Measurements from ENCODE around the gene DNAJB2. TPM values are rescaled to one million over a fixed set of nuclear protein-coding genes. Genes with fewer than 3 reads are reported as not detected.

DNAJB2 gene
- total RNA-seq, 2 experiments from 2014 or later: 48.2 to 49.0 TPM

- CTCF ChIA-PET: interaction anchor here (2.5 to 4.5 kb wide), 2 partner anchors 10 to 27 kb away, joined by 8 to 16 read pairs; partner anchors contain the start of gene DNAJB2
- H3K27ac Mint-ChIP-seq: no peak overlapping the region
- ATAC-seq (no peak), DNase-seq (no peak)
- H3K4me1 Mint-ChIP-seq: no peaks in the 10 kb centered on the region
- peaks cover 2% of the 10 kb centered on the region for H3K27me3 Mint-ChIP-seq
- H3K4me3 Mint-ChIP-seq: no peak overlapping the region
- no peaks in the 10 kb centered on the region for H3K9me3 Mint-ChIP-seq (ENCODE audit: low read depth)
- no peaks in the 10 kb centered on the region for H3K36me3 Mint-ChIP-seq
Measured at GRCh38 chr2:219268294-219268693, 10.9 kb upstream of the DNAJB2 start.

- Mint-ChIP-seq H3K27ac (no peak overlapping the region), H3K9me3 (ENCODE audit: low read depth) (no peaks in the 10 kb centered on the region), H3K4me3 (no peak overlapping the region), H3K36me3 (no peaks in the 10 kb centered on the region), H3K4me1 (no peaks in the 10 kb centered on the region), H3K27me3 (peaks cover 2% of the 10 kb centered on the region)
- ATAC-seq (no peak), DNase-seq (no peak)
- CTCF ChIA-PET: interaction anchor here (1.3 to 4.5 kb wide), 3 partner anchors 9 to 26 kb away, joined by 4 to 16 read pairs (median 8); partner anchors contain the start of gene DNAJB2
Measured at GRCh38 chr2:219269362-219270054, 9.7 kb upstream of the DNAJB2 start.

- no peak for ATAC-seq
- Mint-ChIP-seq H3K4me3 (no peak overlapping the region), H3K36me3 (no peaks in the 10 kb centered on the region), H3K9me3 (ENCODE audit: low read depth) (no peaks in the 10 kb centered on the region), H3K4me1 (no peaks in the 10 kb centered on the region), H3K27me3 (peaks cover 2% of the 10 kb centered on the region), H3K27ac (no peak overlapping the region)
- CTCF ChIA-PET: interaction anchor here (0.8 to 4.5 kb wide), 5 partner anchors 8 to 76 kb away, joined by 3 to 16 read pairs (median 4); partner anchors contain the start of gene DNAJB2
- DNase-seq: no peak
Measured at GRCh38 chr2:219270055-219270372, 9.2 kb upstream of the DNAJB2 start.

GRCh38 chr2:219271021-219271420 lies 8.1 kb upstream of the DNAJB2 start:
- ATAC-seq (no peak), DNase-seq (no peak)
- CTCF ChIA-PET: interaction anchor here (0.9 to 4.5 kb wide), 3 partner anchors 7 to 111 kb away, joined by 3 to 16 read pairs (median 3); partner anchors contain the start of genes DNAJB2 and NHEJ1
- H3K27ac Mint-ChIP-seq: no peak overlapping the region
- H3K4me1 Mint-ChIP-seq: no peaks in the 10 kb centered on the region
- H3K4me3 Mint-ChIP-seq: no peak overlapping the region
- no peaks in the 10 kb centered on the region for H3K9me3 Mint-ChIP-seq (ENCODE audit: low read depth)
- no peaks in the 10 kb centered on the region for H3K36me3 Mint-ChIP-seq
- H3K27me3 Mint-ChIP-seq: peaks cover 2% of the 10 kb centered on the region

GRCh38 chr2:219272356-219272755 lies 6.8 kb upstream of the DNAJB2 start:
- H3K27ac Mint-ChIP-seq: no peak overlapping the region
- ATAC-seq (no peak), DNase-seq (no peak)
- H3K4me1 Mint-ChIP-seq: peaks cover 3% of the 10 kb centered on the region
- CTCF ChIA-PET: interaction anchor here (1.3 to 14.8 kb wide), 2 partner anchors 10 to 20 kb away, joined by 3 to 260 read pairs; no protein-coding TSS in a partner anchor
- peaks cover 2% of the 10 kb centered on the region for H3K27me3 Mint-ChIP-seq
- no peaks in the 10 kb centered on the region for H3K36me3 Mint-ChIP-seq
- no peaks in the 10 kb centered on the region for H3K9me3 Mint-ChIP-seq (ENCODE audit: low read depth)
- H3K4me3 Mint-ChIP-seq: no peak overlapping the region

GRCh38 chr2:219272995-219273394 lies 6.2 kb upstream of the DNAJB2 start:
- Mint-ChIP-seq H3K4me3 (no peak overlapping the region), H3K36me3 (no peaks in the 10 kb centered on the region), H3K9me3 (ENCODE audit: low read depth) (no peaks in the 10 kb centered on the region), H3K27ac (no peak overlapping the region), H3K4me1 (peaks cover 10% of the 10 kb centered on the region), H3K27me3 (peaks cover 2% of the 10 kb centered on the region)
- ATAC-seq: no peak
- DNase-seq: no peak
- CTCF ChIA-PET: interaction anchor here (1.0 to 14.8 kb wide), 3 partner anchors 11 to 26 kb away, joined by 3 to 260 read pairs (median 3); no protein-coding TSS in a partner anchor

GRCh38 chr2:219273937-219274336 lies 5.2 kb upstream of the DNAJB2 start:
- Mint-ChIP-seq H3K36me3 (no peaks in the 10 kb centered on the region), H3K27ac (no peak overlapping the region), H3K27me3 (peaks cover 2% of the 10 kb centered on the region), H3K4me3 (no peak overlapping the region), H3K4me1 (peaks cover 19% of the 10 kb centered on the region), H3K9me3 (ENCODE audit: low read depth) (no peaks in the 10 kb centered on the region)
- ATAC-seq (no peak), DNase-seq (no peak)
- CTCF ChIA-PET: interaction anchor here (1.0 to 14.8 kb wide), 4 partner anchors 18 to 154 kb away, joined by 3 to 260 read pairs (median 4); partner anchors contain the start of gene NHEJ1

- CTCF ChIA-PET: interaction anchor here (1.1 to 14.8 kb wide), 4 partner anchors 18 to 155 kb away, joined by 3 to 260 read pairs (median 4); partner anchors contain the start of gene NHEJ1
- Mint-ChIP-seq H3K36me3 (no peaks in the 10 kb centered on the region), H3K9me3 (ENCODE audit: low read depth) (no peaks in the 10 kb centered on the region), H3K27ac (no peak overlapping the region), H3K27me3 (peaks cover 2% of the 10 kb centered on the region), H3K4me3 (no peak overlapping the region), H3K4me1 (peaks cover 20% of the 10 kb centered on the region)
- ATAC-seq: no peak
- DNase-seq: no peak
Measured at GRCh38 chr2:219274361-219274921, 4.7 kb upstream of the DNAJB2 start.

- ATAC-seq (peak; percentile 9), DNase-seq (peak; percentile 81)
- Mint-ChIP-seq H3K27me3 (no peaks in the 10 kb centered on the region), H3K4me3 (peak overlapping the region; percentile 94), H3K27ac (peak overlapping the region; percentile 95), H3K4me1 (peaks cover 32% of the 10 kb centered on the region), H3K9me3 (ENCODE audit: low read depth) (no peaks in the 10 kb centered on the region), H3K36me3 (peaks cover 10% of the 10 kb centered on the region)
- CTCF ChIA-PET: interaction anchor here (0.6 to 14.8 kb wide), 28 partner anchors 8 to 380 kb away, joined by 3 to 260 read pairs (median 6); partner anchors contain the start of genes ABCB6, ANKZF1, ATG9A and DNPEP
Measured at GRCh38 chr2:219277703-219278654, 1.2 kb upstream of the DNAJB2 start.

- H3K4me1 Mint-ChIP-seq: peaks cover 32% of the 10 kb centered on the region
Measured at GRCh38 chr2:219278655-219279150, 463 bp upstream of the DNAJB2 start.

GRCh38 chr2:219279916-219280516 lies 850 bp downstream of the DNAJB2 start:
- CTCF ChIA-PET: interaction anchor here (1.0 to 14.8 kb wide), 12 partner anchors 11 to 300 kb away, joined by 3 to 260 read pairs (median 10); partner anchors contain the start of genes NHEJ1, TUBA4A, TUBA4B and ZFAND2B
- DNase-seq (no peak), ATAC-seq (no peak)
- peak overlapping the region; percentile 96 for H3K27ac Mint-ChIP-seq
- peak overlapping the region; percentile 94 for H3K4me3 Mint-ChIP-seq
- H3K36me3 Mint-ChIP-seq: peaks cover 12% of the 10 kb centered on the region
- peaks cover 32% of the 10 kb centered on the region for H3K4me1 Mint-ChIP-seq
- H3K27me3 Mint-ChIP-seq: no peaks in the 10 kb centered on the region
- no peaks in the 10 kb centered on the region for H3K9me3 Mint-ChIP-seq (ENCODE audit: low read depth)

More at GRCh38 chr2:219278655-219279150, 463 bp upstream of the DNAJB2 start:
- Mint-ChIP-seq H3K27me3 (no peaks in the 10 kb centered on the region), H3K4me3 (peak overlapping the region; percentile 94), H3K27ac (peak overlapping the region; percentile 95), H3K9me3 (ENCODE audit: low read depth) (no peaks in the 10 kb centered on the region), H3K36me3 (peaks cover 12% of the 10 kb centered on the region)
- DNase-seq: no peak
- CTCF ChIA-PET: interaction anchor here (0.6 to 14.8 kb wide), 31 partner anchors 10 to 381 kb away, joined by 3 to 260 read pairs (median 4); partner anchors contain the start of genes GLB1L, NHEJ1, STK16 and TUBA4A
- no peak for ATAC-seq

GRCh38 chr2:219280651-219281050 lies 1.5 kb downstream of the DNAJB2 start:
- CTCF ChIA-PET: interaction anchor here (0.8 to 14.8 kb wide), 6 partner anchors 12 to 109 kb away, joined by 3 to 260 read pairs (median 10); partner anchors contain the start of genes ANKZF1, ATG9A, TUBA4A and TUBA4B
- peaks cover 12% of the 10 kb centered on the region for H3K36me3 Mint-ChIP-seq
- peak overlapping the region; percentile 96 for H3K27ac Mint-ChIP-seq
- peaks cover 32% of the 10 kb centered on the region for H3K4me1 Mint-ChIP-seq
- DNase-seq: no peak
- H3K27me3 Mint-ChIP-seq: no peaks in the 10 kb centered on the region
- H3K9me3 Mint-ChIP-seq (ENCODE audit: low read depth): no peaks in the 10 kb centered on the region
- peak overlapping the region; percentile 94 for H3K4me3 Mint-ChIP-seq
- no peak for ATAC-seq

Measured in activated CD8-positive, alpha-beta memory T cell treated with anti-CD3 and anti-CD28 coated beads, Interleukin-2, amount 10 ng/mL, durations not matched to agents 7 days and 5 days (primary cell).